HG03066 (cell line): Measurements from ENCODE around the gene ARHGAP23.
"Not testable (repeated sequence)": the region's sequence is repeated elsewhere in the genome, so short reads cannot be mapped to it uniquely, and the experiment has no call there.

ENCODE experiments used
- ATAC-seq: cut with Tn5 transposase; IDR thresholded peaks from one replicate; pipeline ENCODE4 v1.9.1; 2021; ENCODE audit warnings: low read depth; ENCODE audit not compliant: unreplicated experiment

The ARHGAP23 gene

DNA sequence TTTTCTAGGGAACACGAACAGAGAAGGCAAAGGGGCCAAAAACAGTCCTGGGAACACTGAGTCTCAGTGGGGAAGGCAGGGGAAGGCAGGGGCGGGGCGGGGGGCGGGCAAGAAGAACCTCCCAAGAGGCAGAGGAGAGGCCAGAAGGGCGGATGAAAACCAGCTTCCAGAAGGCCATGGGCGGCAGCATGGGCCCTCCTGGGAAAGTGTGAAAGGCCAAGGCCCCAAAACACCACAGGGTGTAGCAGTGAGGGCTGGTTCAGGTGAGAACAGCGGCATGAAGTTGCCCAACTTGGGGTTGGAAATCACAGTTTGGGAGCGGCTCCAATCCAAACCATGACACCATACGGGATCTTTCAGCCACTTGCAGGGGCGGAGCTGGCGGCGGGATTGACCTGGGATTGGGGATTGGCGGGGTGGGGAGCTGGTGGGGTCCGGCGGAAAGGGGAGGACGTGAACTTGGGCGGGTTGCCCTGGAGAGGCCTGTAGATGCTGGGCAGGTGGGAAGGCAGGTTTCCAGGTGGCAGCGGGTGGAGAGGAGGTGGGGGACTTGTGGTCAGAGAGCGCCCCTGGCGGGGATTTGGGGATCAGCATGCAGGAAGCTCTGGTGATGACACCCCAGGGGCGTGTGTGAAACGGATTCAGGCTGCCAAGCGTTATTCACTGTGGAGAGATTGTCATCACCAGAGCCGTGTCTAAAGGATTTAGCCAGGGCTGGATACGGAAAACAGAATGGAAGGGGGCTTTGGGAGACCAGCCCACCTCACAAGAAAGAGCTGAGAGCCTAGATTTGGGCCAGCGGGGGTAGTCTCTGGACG is 80.9 kb downstream of the ARHGAP23 start:
- no peak for ATAC-seq

DNA sequence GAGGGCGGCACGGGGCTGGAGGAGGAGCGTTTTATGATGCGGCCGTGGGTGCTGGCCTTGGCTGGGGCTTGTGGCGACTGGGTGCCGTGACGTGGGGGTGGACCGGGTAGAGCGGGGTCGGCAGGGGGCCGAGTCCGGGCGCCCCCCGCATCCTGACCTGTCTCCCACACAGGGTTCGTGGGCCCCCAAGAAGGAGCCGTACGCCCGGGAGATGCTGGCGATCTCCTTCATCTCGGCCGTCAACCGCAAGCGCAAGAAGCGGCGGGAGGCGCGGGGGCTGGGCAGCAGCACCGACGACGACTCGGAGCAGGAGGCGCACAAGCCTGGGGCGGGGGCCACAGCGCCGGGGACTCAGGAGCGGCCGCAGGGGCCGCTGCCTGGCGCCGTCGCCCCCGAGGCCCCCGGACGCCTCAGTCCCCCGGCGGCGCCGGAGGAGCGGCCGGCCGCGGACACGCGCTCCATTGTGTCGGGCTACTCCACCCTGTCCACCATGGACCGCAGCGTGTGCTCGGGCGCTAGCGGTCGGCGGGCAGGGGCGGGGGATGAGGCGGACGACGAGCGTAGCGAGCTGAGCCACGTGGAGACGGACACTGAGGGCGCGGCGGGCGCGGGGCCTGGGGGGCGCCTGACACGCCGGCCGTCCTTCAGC is 81.6 kb downstream of the ARHGAP23 start:
- no peak for ATAC-seq

DNA sequence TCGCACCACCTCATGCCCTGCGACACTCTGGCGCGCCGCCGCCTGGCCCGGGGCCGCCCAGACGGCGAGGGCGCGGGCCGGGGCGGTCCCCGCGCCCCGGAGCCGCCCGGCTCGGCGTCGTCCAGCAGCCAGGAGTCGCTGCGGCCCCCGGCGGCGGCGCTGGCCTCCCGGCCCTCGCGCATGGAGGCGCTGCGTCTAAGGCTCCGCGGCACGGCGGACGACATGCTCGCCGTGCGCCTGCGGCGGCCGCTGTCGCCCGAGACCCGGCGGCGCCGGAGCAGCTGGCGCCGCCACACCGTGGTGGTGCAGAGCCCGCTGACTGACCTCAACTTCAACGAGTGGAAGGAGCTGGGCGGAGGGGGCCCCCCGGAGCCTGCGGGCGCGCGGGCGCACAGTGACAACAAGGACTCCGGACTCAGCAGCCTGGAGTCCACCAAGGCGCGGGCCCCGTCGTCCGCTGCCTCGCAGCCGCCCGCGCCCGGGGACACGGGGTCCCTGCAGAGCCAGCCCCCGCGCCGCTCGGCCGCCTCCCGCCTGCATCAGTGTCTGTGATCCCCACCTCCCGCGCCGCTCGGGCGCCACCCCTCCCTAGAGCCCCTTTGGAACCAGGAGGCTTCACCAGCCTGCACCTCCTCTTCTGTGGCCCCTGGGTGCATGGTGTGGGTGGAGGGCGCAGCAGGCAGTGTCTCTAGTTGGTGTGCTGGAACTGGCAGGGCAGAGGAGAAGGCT is 82.3 kb downstream of the ARHGAP23 start:
- no peak for ATAC-seq

DNA sequence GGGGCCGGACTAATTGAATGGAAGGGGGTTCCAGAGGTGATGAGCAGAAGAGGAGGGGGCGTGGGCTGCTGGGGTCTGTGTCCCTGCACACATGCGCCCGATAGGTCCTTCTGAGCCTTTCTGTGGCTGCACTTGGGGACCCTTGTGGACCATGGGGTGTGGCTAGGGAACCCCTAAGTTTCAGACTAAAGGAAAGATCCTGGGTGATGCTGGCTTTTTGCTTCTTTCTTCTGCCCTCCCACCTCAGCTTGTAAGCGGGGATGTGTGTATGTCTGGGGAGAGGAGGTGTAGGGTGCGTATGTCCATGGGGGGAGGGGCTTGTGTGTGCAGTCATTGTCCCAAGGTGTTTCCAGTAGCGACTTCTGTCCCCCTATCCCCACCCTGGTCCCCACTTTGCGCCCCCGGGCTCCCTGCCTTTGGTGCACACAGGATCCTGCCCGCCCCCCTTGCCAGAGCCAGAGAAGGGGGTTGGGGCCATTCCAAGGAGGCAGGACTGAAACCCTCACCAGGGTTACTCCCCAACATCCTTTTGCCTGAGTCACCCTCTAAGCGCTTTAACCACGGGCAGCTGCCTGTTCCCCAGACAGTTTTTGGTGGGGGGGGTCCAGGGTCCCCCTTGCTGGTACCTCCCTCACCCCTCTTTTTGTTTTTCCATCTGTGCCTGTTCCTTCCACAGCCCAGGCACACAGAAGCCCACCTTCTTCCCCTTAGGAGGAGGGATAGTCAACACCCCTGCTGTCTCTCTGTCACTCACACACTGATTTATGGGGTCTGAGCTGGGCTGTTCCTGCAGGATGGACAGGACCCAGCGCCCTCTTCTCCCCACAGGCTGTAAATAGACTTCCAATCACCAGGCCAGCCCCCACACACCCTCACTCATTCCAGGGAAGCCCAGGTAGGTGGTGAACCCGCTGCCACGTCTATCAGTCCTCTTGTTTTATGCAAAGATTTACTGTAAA is 83.2 kb downstream of the ARHGAP23 start:
- ATAC-seq, result no peak

DNA sequence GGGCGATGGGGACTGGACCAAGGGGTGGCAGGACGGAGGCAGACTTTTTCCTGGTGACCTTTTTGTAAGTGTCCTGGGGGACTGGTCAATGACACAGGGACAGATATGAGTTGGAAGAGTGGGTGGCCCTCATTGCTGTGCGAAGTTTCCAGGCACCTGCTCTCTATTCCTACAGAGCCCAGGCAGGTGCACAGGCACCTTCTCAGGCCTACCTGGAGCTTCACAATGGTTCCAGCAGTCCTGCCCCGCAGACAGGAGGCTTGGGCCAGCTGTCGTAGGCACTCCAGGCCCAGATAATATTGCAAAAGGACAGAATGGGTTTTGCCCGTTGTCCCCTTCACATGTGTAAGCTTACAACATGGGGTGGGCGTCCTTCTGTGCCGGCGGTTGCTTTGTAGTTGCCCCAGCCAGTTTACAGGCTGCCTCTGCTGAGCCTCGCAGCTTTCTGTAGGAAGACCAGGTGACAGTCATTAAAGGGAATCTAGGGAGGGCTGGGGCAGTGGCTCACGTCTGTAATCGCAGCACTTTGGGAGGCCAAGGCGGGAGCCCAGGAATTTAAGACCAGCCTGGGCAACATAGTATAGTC is 84.3 kb downstream of the ARHGAP23 start:
- ATAC-seq, result no peak

DNA sequence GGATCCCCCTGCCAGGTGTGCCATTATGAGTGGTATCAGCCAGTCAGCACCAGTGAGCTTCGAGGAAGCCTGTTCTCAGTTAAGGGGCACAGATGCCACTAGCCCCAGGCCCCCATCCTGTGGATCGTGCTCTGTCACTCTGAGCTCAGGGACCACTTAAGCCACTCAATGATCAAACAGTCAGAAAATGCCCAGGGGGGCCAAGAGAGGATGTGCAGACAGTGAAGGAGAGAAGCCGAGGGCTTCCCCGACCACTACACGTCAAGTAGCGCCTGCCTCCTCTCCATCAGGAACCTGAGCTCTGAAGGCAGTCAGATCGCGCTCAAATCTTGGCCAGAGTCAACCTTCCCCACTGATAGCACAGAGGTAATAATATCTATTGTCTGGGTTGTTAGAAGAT is 98.3 kb downstream of the ARHGAP23 start:
- ATAC-seq, result not testable (repeated sequence)

DNA sequence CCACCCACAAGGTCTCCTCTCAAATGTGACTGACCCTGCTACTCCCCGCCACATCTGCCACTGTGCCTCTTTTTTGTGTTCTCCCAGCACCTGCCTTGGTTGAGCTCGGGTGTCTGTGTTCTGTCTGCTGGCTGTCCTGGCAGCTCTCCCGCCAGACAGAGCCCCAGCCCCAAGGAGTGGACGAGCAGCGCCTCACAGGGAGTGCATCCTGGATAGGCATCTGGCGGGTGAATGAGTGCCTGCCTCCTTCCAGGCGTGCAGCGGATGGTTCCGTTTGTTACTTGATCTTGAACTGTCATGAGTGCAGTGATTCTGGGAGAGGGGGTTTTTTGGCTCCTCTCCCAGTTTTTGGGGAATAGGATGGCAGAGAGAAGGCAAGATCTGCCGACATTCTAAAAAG is 99.9 kb downstream of the ARHGAP23 start:
- not testable (repeated sequence) for ATAC-seq

DNA sequence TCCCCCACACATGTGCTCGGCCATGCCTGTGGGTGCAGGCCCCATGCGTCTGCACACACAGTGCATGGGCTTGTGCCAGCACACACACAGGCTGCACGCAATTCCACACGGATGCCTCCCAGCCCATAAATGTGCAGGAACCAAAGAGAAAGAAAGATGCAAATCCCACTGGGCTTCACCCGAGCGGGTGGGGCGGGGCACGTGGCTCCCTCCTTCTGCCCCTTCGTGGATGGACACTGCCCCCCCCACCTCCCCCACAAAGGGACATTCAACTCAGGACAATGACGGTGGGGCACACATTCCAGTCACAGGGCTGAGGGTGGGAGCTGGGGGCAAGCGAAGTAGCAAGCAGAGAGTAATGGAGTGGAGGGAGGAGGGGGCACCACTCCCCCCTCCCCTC is 102.6 kb downstream of the ARHGAP23 start:
- ATAC-seq, result not testable (repeated sequence)

DNA sequence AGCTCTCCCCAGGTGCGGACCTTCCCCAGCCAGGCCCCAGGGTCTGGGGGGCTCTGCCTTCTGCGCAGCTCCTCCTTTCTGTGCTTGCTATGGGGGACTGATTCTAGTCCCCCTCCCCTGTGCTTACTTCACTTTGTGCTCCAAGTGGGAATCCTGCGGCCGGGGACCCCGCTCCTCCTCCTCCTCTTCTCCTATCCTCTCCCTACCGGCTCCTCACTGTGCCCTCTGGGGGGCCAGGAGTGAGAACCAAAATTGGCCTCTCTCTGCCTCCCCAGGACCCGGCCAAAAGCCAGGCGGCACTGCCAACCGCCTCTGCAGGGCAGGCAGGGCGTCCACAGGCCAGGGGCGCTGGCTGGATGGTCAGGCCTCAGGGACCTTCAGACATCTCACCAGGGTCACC is 103.5 kb downstream of the ARHGAP23 start:
- not testable (repeated sequence) for ATAC-seq

DNA sequence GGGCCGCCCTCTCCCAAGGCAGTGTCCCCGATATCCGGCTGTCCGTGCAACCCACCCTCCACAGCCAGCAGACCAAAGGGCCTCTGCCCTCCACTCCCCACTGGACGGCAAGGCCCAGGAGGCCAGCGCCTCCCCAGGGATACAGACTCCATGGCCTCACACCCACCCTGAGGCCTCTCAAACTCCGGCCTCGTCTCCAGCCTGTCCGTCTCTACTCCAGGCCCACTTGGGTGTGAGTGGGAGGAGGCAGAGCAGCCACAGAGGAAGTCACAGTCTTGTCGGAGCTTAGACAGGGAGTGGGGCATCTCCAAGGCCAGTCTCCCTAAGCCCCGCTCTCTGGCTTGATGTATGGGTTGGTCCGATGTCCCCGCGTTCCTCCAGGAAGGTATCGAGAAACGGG is 104.2 kb downstream of the ARHGAP23 start:
- ATAC-seq, result no peak

DNA sequence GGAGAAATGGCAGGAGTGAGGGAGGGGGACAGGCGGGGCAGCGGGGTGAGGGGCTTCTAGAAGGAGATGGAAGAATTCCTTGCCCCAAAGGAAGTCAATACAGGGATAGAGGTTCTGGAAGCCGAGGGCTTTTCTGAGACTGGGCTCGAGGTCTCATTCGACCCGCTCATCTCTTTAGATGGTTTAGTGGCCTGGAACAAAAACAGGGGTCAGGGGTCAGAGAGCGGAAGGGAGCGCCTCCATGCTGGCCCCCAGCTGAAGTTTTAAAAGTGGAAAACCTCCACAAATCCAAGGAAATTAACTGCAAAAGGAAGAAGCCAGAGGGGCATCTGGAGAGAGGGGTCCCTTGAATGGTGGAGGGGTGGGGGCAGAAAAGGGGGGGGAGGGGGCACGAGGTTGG is 105.0 kb downstream of the ARHGAP23 start:
- no peak for ATAC-seq

DNA sequence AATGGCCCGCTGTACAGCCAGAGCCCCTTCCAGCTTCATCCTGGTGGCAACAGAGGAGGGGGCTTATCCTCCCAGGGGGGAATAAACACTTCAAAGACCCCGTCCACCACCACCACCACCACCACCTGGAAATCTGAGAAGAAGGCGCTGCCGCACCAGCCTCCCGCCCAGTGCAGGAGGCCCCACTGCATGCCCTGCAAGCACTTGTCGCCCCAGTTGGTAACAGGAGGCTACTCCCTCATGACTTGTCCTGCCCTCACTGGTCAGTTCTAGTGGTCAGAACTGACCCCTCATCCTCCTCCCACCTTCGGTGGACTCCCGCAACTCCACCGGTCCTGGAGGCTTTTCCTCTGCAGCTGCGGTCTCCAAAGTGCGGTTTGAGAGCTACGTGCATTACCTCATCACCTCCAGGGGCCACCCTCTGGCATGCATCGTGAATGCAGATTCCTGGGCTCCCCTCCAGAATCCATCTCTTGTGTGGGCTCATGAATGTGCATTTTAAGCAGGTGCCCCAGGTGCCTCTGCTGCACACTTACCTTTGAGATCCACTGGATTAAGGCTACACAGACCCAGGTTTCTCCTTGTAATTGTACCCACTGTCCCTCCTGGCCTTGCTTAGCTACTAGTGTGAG is 105.7 kb downstream of the ARHGAP23 start:
- no peak for ATAC-seq

DNA sequence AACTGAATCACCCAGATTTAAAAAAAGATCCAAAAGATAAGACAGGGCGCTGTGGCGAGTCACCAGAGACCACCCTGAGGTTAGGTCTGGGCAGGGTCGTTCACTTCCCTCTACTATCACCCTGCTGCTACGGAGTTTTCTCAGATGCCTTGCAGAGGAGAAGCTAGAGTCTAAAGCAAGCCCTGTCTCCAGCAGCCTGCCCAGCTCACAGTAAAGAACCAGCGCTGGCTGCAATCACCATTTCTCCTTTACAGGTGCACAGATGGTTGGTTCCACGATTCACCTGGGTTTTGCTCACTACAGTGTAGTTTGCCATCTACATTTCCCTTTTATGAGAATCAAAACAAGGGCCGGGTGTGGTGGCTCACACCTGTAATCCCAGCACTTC is 106.2 kb downstream of the ARHGAP23 start:
- no peak for ATAC-seq

DNA sequence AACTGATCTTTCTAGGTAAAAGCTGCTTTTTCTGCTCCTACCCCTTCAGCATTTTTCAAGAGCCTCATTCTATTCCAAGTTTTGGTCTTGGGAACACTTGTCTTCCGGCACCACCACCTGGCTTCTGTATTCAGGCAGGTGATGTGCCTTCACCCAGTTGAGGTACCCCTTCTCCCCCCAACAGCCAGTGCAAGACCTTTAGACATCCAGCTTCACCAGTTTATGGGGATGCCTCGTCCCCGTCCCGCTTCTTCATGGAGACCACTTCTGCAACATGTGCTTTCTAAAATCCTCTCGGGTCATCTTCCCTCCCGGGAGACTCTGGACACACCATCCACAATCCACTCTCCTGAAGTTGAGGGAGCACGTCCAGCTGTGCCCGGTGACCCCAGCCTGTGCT is 107.6 kb downstream of the ARHGAP23 start:
- ATAC-seq, result no peak

DNA sequence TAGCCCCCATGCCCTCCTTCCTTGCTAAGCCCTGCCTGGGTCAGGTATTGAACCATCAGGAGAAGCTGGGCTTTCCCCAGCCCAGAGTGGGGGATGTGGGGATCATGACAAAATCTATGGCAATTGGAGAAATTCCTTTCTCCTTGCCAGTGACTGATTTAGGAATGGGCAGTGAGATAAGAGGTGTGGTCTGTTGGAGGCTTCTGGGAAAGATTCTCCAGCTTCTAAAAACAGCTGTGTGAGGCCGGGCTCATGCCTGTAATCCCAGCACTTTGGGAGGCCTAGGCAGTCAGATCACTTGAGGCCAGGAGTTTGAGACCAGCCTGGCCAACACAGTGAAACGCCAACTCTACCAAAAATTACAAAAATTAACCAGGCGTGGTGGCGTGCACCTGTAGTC is 108.4 kb downstream of the ARHGAP23 start:
- no peak for ATAC-seq

DNA sequence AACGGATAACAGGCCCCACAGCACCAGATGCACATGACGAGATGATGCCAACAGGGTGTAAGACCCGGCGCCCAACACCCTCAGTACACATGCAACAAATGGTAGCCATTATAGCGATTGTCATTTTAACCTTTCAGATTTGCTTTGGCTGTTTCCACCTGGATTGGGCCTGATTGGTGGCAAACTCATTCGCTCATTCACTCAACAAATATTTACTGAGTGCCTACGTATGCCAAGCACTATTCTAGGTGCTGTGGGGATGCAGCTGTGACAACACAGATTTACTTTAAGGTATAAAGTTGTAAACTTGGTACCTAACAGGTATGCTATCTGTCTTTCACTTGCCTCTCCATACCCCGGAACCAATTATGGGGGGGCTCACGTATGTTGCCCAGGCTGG is 110.6 kb downstream of the ARHGAP23 start:
- no peak for ATAC-seq

DNA sequence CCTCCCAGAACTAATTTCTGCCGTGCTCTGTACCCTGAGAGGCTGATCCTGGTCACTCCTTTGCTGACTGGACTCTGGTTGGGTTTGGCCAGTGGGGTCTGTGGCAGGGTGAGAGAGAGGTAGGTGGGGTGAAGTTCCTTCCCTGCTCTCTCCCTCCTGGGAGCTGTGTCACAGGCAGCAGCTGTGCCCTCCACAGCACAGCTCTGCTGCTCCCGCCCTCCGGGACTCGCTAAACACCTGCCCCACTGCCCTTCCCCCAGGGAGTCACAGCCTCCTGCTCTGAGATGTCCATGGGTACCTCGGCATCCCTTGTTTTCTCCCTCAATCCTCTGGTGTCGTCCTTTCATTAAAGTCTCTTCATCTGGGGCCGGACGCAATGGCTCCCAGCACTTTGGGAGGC is 111.1 kb downstream of the ARHGAP23 start:
- no peak for ATAC-seq

DNA sequence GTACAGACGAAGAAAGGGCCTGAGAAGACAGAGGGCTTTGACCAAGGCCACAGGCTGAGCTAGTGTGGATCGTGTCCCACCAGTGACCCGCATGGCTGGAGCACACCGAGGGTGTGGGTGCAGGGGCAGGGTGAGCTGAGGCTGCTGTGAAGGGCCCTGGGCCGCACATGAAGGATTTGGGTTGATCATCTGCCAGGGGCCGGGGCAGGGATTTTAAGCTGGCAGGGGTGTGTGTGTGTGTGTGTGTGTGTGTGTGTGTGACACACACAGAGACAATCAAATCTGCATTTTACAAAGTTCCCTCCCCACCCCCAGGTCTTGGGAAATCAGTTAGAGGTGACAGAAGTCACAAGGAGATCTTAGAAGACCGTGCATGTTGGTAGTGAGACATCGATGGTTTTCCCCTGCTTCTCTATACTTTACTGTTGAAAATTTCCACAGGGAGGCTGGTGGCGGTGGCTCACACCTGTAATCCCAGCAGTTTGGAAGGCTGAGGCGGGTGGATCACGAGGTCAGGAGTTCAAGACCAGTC is 112.3 kb downstream of the ARHGAP23 start:
- ATAC-seq, result no peak

DNA sequence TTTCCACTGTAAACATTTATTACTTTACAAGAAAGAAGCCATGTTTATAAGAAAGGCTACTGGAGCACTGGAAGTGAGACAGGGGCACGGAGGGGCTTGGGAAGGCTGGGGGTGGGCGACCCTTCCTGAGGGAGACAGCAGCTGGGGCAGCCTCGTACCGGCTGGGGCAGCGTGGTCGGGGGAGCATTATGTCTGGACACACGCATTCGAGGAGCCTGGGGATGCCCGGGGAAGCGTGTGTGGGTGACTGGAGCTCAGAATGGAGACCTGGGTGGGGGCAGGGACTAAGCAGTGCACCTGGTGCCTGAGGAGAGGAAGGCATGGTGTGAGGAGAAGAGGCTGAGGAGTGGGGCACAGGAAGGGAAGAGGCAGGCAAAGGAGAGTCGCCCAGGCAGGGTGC is 113.0 kb downstream of the ARHGAP23 start:
- no peak for ATAC-seq
